Measurements from ENCODE around the gene PNP. TPM values are rescaled to one million over a fixed set of nuclear protein-coding genes. Genes with fewer than 3 reads are reported as not detected.

Gene PNP
- total RNA-seq (2013) = 107 TPM
- polyA plus RNA-seq (100 to 1,000 TPM in 1 of 3 donors, 10 to 100 TPM in 2; 63.2 to 112 (median 67.5) TPM), polyA minus RNA-seq (86.0 and 111 TPM in 2 replicates), total RNA-seq (342 to 1,171 (median 704) reads per million in 11 experiments)

DNA sequence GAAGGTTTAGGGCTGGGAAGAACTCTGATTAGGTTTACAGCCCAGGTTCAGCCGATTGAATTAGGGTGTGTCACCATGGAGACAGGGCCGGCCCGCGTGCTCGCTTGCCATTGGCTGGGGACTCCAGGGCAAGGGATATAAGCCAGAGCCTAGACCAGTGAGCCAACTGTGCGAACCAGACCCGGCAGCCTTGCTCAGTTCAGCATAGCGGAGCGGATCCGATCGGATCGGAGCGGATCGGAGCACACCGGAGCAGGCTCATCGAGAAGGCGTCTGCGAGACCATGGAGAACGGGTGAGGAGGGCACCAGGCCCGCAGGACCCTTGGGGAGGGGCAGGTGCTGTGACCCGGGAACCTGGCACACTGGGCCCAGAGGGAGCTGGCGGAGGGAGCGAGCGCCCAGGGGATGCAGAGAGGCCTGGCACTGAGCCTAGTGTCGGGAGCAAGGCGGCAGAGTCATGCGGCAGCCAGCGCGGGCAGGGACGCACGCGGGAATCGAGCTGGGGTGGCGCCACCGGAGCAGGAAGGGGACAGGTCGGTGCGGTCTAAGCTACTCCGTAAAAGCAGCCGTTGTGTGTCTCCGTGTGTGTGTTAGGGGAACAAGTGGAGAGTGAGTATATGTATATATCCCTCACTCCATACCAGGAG, at the start of gene PNP:
Gene PNP, plus strand, starts transcription at position 165 of the 648 bp plus-strand sequence. Its CDS starts 119 bp downstream, at position 284.
- Histone ChIP-seq H3K27ac (ENCODE audit: low read depth in 1 of 2, low read length in 2 of 2) (peak within 1 kb of the TSS; percentile 97 to 100), H3K9me3 (replicated peaks in 1 of 2; ENCODE audit: control insufficient read depth in 1 of 2, insufficient read depth in 1 of 2, low read length in 2 of 2) (no peaks in the 10 kb centered on the region), H3K36me3 (replicated peaks in 1 of 2; ENCODE audit: control insufficient read depth in 1 of 2, insufficient read depth in 2 of 2, low read length in 2 of 2) (peaks cover 26 to 27% of the 10 kb centered on the region in 2 donors), H3K27me3 (ENCODE audit: control insufficient read depth in 2 of 2, insufficient read depth in 2 of 2, low read length in 2 of 2) (no peaks in the 10 kb centered on the region), H3K79me2 (ENCODE audit: insufficient read depth, low read length) (peaks cover 49% of the 10 kb centered on the region), H3K9ac (ENCODE audit: insufficient read depth, low read length, poor library complexity, severe bottlenecking) (peak within 1 kb of the TSS; percentile 100), H3K4me2 (replicated peaks; ENCODE audit: extremely low read depth, low read length, poor library complexity, severe bottlenecking) (peak within 1 kb of the TSS; percentile 87), H3K4me1 (ENCODE audit: control insufficient read depth in 1 of 2, insufficient read depth in 2 of 2, low read length in 2 of 2) (peaks cover 26 to 35% of the 10 kb centered on the region in 2 donors), H2AFZ (ENCODE audit: insufficient read depth, low read depth, low read length, poor library complexity, severe bottlenecking) (peak within 1 kb of the TSS; percentile 67), H3K4me3 (replicated peaks in 1 of 3; ENCODE audit: low read depth in 2 of 3, low read length in 3 of 3) (peak within 1 kb of the TSS; percentile 75 to 93 (median 87)), H4K20me1 (ENCODE audit: insufficient read depth, low read length) (peaks cover 42% of the 10 kb centered on the region)
- H3K4me1 Mint-ChIP-seq = peaks cover 34% of the 10 kb centered on the region
- H3K4me3 Mint-ChIP-seq = peak within 1 kb of the TSS; percentile 98 to 100
- DNase-seq = peak; percentile 90 to 95 (median 93)
- H3K27ac Mint-ChIP-seq = peak within 1 kb of the TSS; percentile 97 to 100 (median 99)
- intact Hi-C loops (cut with micrococcal nuclease) = loop anchor here (10.0 kb wide), 2 partner anchors 55 to 635 kb away; partner anchors contain the start of genes TEP1 (in 1 of the 2) and TMEM253 (in 1 of the 2)
- peaks cover 0 to 3% (median 1%) of the 10 kb centered on the region in 3 donors for H3K27me3 Mint-ChIP-seq (ENCODE audit: low read depth in 3 of 3)
- WGBS (ENCODE audit: insufficient coverage) = under 1% methylated on average over 33 of the region's 40 CpGs
- H3K9me3 Mint-ChIP-seq = no peaks in the 10 kb centered on the region
- no peak for TF ChIP-seq CTCF (IDR thresholded peaks at IDR 0.05)
- peaks cover 32 to 35% of the 10 kb centered on the region in 2 donors for H3K36me3 Mint-ChIP-seq

GRCh38 chr14:20419419-20419818, 49.8 kb upstream of the PNP start:
- H3K27ac Mint-ChIP-seq = no peak overlapping the region
- Histone ChIP-seq H3K36me3 (replicated peaks in 1 of 2; ENCODE audit: control insufficient read depth in 1 of 2, insufficient read depth in 2 of 2, low read length in 2 of 2) (no peaks in the 10 kb centered on the region), H4K20me1 (ENCODE audit: insufficient read depth, low read length) (no peaks in the 10 kb centered on the region), H3K9me3 (replicated peaks in 1 of 2; ENCODE audit: control insufficient read depth in 1 of 2, insufficient read depth in 1 of 2, low read length in 2 of 2) (no peaks in the 10 kb centered on the region), H3K27ac (ENCODE audit: low read depth in 1 of 2, low read length in 2 of 2) (no peak overlapping the region), H3K9ac (ENCODE audit: insufficient read depth, low read length, poor library complexity, severe bottlenecking) (no peak overlapping the region), H3K27me3 (ENCODE audit: control insufficient read depth in 2 of 2, insufficient read depth in 2 of 2, low read length in 2 of 2) (no peaks in the 10 kb centered on the region), H3K4me3 (replicated peaks in 1 of 3; ENCODE audit: low read depth in 2 of 3, low read length in 3 of 3) (no peak overlapping the region), H3K79me2 (ENCODE audit: insufficient read depth, low read length) (peaks cover 4% of the 10 kb centered on the region), H3K4me2 (replicated peaks; ENCODE audit: extremely low read depth, low read length, poor library complexity, severe bottlenecking) (no peak overlapping the region), H2AFZ (ENCODE audit: insufficient read depth, low read depth, low read length, poor library complexity, severe bottlenecking) (no peak overlapping the region), H3K4me1 (ENCODE audit: control insufficient read depth in 1 of 2, insufficient read depth in 2 of 2, low read length in 2 of 2) (peaks cover 20 to 24% of the 10 kb centered on the region in 2 donors)
- H3K36me3 Mint-ChIP-seq = no peaks in the 10 kb centered on the region
- peaks cover 25% of the 10 kb centered on the region for H3K4me1 Mint-ChIP-seq
- TF ChIP-seq CTCF (IDR thresholded peaks at IDR 0.05) = no peak
- intact Hi-C loops (cut with micrococcal nuclease) = loop anchor here (5.0 to 10.0 kb wide), 3 partner anchors 33 to 193 kb away; partner anchors contain the start of genes OSGEP (in 1 of the 2), PIP4P1 (in 1 of the 2) and PNP (in 1 of the 2)
- H3K9me3 Mint-ChIP-seq = no peaks in the 10 kb centered on the region
- H3K27me3 Mint-ChIP-seq (ENCODE audit: low read depth in 3 of 3) = no peaks in the 10 kb centered on the region
- no peak for DNase-seq
- H3K4me3 Mint-ChIP-seq = no peak overlapping the region
- WGBS (ENCODE audit: insufficient coverage) = 89% methylated on average over 1 of the region's 1 CpG

Measured in CD14-positive monocyte (primary cell).